Measurements from ENCODE around the gene CP.

DNA sequence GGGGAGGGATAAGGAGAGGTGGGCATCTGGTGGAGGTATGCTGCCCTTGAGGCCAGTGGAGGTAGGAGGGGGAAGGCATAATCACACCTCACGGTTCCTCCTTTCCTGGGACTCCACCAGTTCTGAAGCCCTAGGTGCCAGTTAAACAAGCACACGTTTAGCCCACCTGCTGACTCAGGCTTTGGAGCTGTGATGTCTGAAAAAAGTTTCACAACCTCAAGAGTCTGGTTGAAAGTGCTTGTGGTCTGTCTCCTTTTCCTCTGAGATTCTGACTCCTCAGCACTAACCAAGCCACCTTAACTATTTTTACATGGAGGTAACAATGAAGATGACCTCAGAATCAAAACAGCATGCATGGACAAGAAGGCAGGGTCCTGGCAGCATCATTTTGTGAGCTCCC lies 69.2 kb downstream of the CP start:
- TF ChIP-seq EZH2phosphoT487 (IDR thresholded peaks at IDR 0.05; ENCODE audit: unreplicated experiment) (no peak), POLR2AphosphoS5 (IDR thresholded peaks at IDR 0.05; ENCODE audit: low read depth) (no peak), ETS1 (IDR thresholded peaks at IDR 0.05) (no peak), EZH2 (IDR thresholded peaks at IDR 0.05; ENCODE audit: low read depth, unreplicated experiment) (no peak), REST (IDR thresholded peaks at IDR 0.05; ENCODE audit: unreplicated experiment) (no peak), JUNB (IDR thresholded peaks at IDR 0.05; ENCODE audit: unreplicated experiment) (no peak)
- TF ChIP-seq, protein P1, sequence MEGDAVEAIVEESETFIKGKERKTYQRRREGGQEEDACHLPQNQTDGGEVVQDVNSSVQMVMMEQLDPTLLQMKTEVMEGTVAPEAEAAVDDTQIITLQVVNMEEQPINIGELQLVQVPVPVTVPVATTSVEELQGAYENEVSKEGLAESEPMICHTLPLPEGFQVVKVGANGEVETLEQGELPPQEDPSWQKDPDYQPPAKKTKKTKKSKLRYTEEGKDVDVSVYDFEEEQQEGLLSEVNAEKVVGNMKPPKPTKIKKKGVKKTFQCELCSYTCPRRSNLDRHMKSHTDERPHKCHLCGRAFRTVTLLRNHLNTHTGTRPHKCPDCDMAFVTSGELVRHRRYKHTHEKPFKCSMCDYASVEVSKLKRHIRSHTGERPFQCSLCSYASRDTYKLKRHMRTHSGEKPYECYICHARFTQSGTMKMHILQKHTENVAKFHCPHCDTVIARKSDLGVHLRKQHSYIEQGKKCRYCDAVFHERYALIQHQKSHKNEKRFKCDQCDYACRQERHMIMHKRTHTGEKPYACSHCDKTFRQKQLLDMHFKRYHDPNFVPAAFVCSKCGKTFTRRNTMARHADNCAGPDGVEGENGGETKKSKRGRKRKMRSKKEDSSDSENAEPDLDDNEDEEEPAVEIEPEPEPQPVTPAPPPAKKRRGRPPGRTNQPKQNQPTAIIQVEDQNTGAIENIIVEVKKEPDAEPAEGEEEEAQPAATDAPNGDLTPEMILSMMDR (conservative IDR thresholded peaks at IDR 0.05; ENCODE audit: low read depth in 2 of 2) = no peak
